Caco-2 (cell line): ENCODE results near the gene MAGEC3. TPM values are rescaled to one million over a fixed set of nuclear protein-coding genes. Genes with fewer than 3 reads are reported as not detected.

Experiments
- BruUV-seq: library from RNA; stranded (reverse); fragments of 400-500 nt; replicated peaks from 2 replicates; lab custom pipeline; 2021; lab: Mats Ljungman, UMichigan
- CTCF ChIA-PET: fragments of 300-600 bp; sonication (Branson Sonifier 250); formaldehyde crosslinking; loops from one replicate; lab custom pipeline; 2022; ENCODE audit warnings: antibody characterized with exemption; lab: Charles Lee
- POLR2A ChIA-PET: fragments of 300-600 bp; sonication (Branson Sonifier 250); formaldehyde crosslinking; loops from one replicate; lab custom pipeline; 2022; ENCODE audit warnings: antibody characterized with exemption; lab: Charles Lee
- DNase-seq, 2 experiments: peaks; one replicate each; pipeline versions ENCODE4 v3.0.0 to v3.0.0-alpha.2; 2020 to 2022
- H3K27me3 ChIP-seq: replicated peaks from 2 replicates; pipeline ENCODE4 v1.6.0; 2011; ENCODE audit warnings: low read length; ENCODE audit not compliant: control insufficient read depth, insufficient read depth
- H3K36me3 ChIP-seq: 2 replicates; pipeline ENCODE4 v1.5.1; 2011; ENCODE audit warnings: low read length; ENCODE audit not compliant: control insufficient read depth, insufficient read depth
- H3K4me1 ChIP-seq: fragments of 250-450 bp; sonication (Bioruptor Pico); 2 replicates; pipeline ENCODE4 v1.5.1; 2020; ENCODE audit warnings: mild to moderate bottlenecking
- H3K4me3 ChIP-seq: 2 replicates; pipeline ENCODE4 v1.5.1; 2011; ENCODE audit warnings: low read depth, mild to moderate bottlenecking, control low read depth, low read length
- H3K9me3 ChIP-seq: fragments of 250-450 bp; sonication (Bioruptor Pico); 2 replicates; pipeline ENCODE4 v1.5.1; 2020; ENCODE audit warnings: mild to moderate bottlenecking, moderate library complexity
- H3K27ac Mint-ChIP-seq: one replicate; pipeline ENCODE4 v1.8.0; 2022; ENCODE audit warnings: mixed read lengths; ENCODE audit not compliant: unreplicated experiment
- H3K27me3 Mint-ChIP-seq: one replicate; pipeline ENCODE4 v1.8.0; 2022; ENCODE audit warnings: mixed read lengths; ENCODE audit not compliant: insufficient read depth, unreplicated experiment
- H3K36me3 Mint-ChIP-seq: one replicate; pipeline ENCODE4 v1.8.0; 2022; ENCODE audit warnings: mild to moderate bottlenecking, mixed read lengths; ENCODE audit not compliant: insufficient read depth, unreplicated experiment
- H3K4me1 Mint-ChIP-seq: one replicate; pipeline ENCODE4 v1.8.0; 2022; ENCODE audit warnings: low read depth, mixed read lengths; ENCODE audit not compliant: unreplicated experiment
- H3K4me3 Mint-ChIP-seq: one replicate; pipeline ENCODE4 v1.8.0; 2022; ENCODE audit warnings: mild to moderate bottlenecking, moderate library complexity, mixed read lengths; ENCODE audit not compliant: unreplicated experiment
- H3K9me3 Mint-ChIP-seq: one replicate; pipeline ENCODE4 v1.8.0; 2022; ENCODE audit warnings: mixed read lengths; ENCODE audit not compliant: unreplicated experiment
- CTCF ChIP-seq, 2 experiments: fragments of 200-600 bp in 1 of 2; IDR thresholded peaks; 1 replicate in 1 of 2; 2 replicates in 1 of 2; pipeline versions ENCODE4 v1.5.1 to v1.8.0; 2011 to 2022; ENCODE audit warnings: antibody characterized with exemption in 1 of 2, control low read depth in 1 of 2, inconsistent platforms in 1 of 2, low read depth in 1 of 2, low read length in 1 of 2, mild to moderate bottlenecking in 1 of 2, moderate library complexity in 1 of 2; ENCODE audit not compliant: insufficient read depth in 1 of 2, severe bottlenecking in 1 of 2, unreplicated experiment in 1 of 2
- intact Hi-C: fragments of 100-400 bp; cut with micrococcal nuclease; formaldehyde crosslinking; loops from one replicate; pipeline ENCODE4 v1.10.0; 2022; ENCODE audit not compliant: unreplicated experiment
- total RNA-seq: library from RNA; stranded (reverse); gene quantifications from 2 replicates; pipeline ENCODE4 v1.2.3, GENCODE V29; 2022

Gene MAGEC3
- total RNA-seq, 1 experiment from 2014 or later: not detected

DNA sequence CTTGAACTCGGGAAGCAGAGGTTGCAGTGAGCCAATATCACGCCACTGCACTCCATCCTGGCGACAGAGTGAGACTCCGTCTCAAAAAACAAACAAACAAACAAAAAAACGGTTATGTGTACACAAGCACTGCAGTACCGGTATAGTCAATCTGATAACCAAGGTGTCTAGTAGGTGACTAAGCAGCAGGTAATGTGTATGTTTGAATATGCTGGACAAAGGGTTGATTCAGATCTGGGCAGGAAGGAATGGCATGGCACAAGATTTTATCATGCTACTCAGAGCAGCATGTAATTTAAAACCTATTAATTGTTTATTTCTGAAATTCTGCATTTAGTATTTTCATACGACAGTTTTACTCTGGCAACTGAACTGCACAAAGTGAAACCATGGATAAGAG lies 107.3 kb downstream of the MAGEC3 start:
- Histone ChIP-seq H3K9me3 (no peaks in the 10 kb centered on the region), H3K4me3 (no peak overlapping the region), H3K36me3 (no peaks in the 10 kb centered on the region), H3K27me3 (no peaks in the 10 kb centered on the region), H3K4me1 (no peaks in the 10 kb centered on the region)
- DNase-seq: no peak
- no peak for TF ChIP-seq CTCF (IDR thresholded peaks at IDR 0.05; ENCODE audit: insufficient read depth in 1 of 2, low read depth in 1 of 2, low read length in 1 of 2, severe bottlenecking in 1 of 2, unreplicated experiment in 1 of 2)
- no peak overlapping the region for H3K4me3 Mint-ChIP-seq
- no peaks in the 10 kb centered on the region for H3K27me3 Mint-ChIP-seq
- H3K4me1 Mint-ChIP-seq: no peaks in the 10 kb centered on the region
- ChIA-PET CTCF (no interaction called here), POLR2A (no interaction called here)
- BruUV-seq: no TSS peak
- H3K27ac Mint-ChIP-seq: no peak overlapping the region
- no peaks in the 10 kb centered on the region for H3K9me3 Mint-ChIP-seq
- intact Hi-C loops: no loop called here
- no peaks in the 10 kb centered on the region for H3K36me3 Mint-ChIP-seq

- CTCF ChIA-PET: no interaction called here
- intact Hi-C loops: no loop called here
- no peak overlapping the region for H3K4me3 Mint-ChIP-seq
- H3K4me1 Mint-ChIP-seq: no peaks in the 10 kb centered on the region
- TF ChIP-seq CTCF (IDR thresholded peaks at IDR 0.05; ENCODE audit: insufficient read depth in 1 of 2, low read depth in 1 of 2, low read length in 1 of 2, severe bottlenecking in 1 of 2, unreplicated experiment in 1 of 2): no peak
- Histone ChIP-seq H3K27me3 (no peaks in the 10 kb centered on the region), H3K4me1 (no peaks in the 10 kb centered on the region), H3K36me3 (no peaks in the 10 kb centered on the region), H3K9me3 (no peaks in the 10 kb centered on the region), H3K4me3 (no peak overlapping the region)
- no peak overlapping the region for H3K27ac Mint-ChIP-seq
- DNase-seq: no peak
- BruUV-seq: no TSS peak
- H3K27me3 Mint-ChIP-seq: no peaks in the 10 kb centered on the region
- no peaks in the 10 kb centered on the region for H3K9me3 Mint-ChIP-seq
- POLR2A ChIA-PET: no interaction called here
- H3K36me3 Mint-ChIP-seq: no peaks in the 10 kb centered on the region
Observed at GRCh38 chrX:141947350-141947749, 109.2 kb downstream of the MAGEC3 start.

Other genes with a start within 250 kb of the MAGEC3 start
- gene SPANXA2, start 248.6 kb upstream of the MAGEC3 start, total RNA-seq: not detected in 2 replicates
- gene SPANXD, start 139.6 kb upstream of the MAGEC3 start, total RNA-seq: not detected in 2 replicates
- not detected in 2 replicates for gene MAGEC1, start 65.6 kb downstream of the MAGEC3 start, total RNA-seq